H1 (cell line): ENCODE results near the gene ZBTB38. TPM values are rescaled to one million over a fixed set of nuclear protein-coding genes. Genes with fewer than 3 reads are reported as not detected.

Experiments used
- CTCF ChIA-PET: fragments of 300-600 bp; sonication (Branson Sonifier 250); formaldehyde crosslinking; loops from one replicate; lab custom pipeline; 2021; ENCODE audit not compliant: partially characterized antibody; lab: Charles Lee
- POLR2A ChIA-PET: fragments of 300-600 bp; sonication (Branson Sonifier 250); formaldehyde crosslinking; loops from one replicate; lab custom pipeline; 2021; ENCODE audit warnings: inconsistent platforms; ENCODE audit not compliant: partially characterized antibody; lab: Charles Lee
- DNase-seq, 2 experiments: peaks; one replicate each; pipeline versions ENCODE4 v3.0.0 to v3.0.0-alpha.2; 2010 to 2022; ENCODE audit warnings: low spot score in 2 of 2, low read depth in 1 of 2, mixed read lengths in 1 of 2
- FAIRE-seq: peaks from 2 replicates; lab custom pipeline; 2011; peaks lifted over from hg19 to GRCh38; lab: Jason Lieb, UNC
- H2AFZ ChIP-seq: 2 replicates; pipeline ENCODE4 v1.8.1; 2012; ENCODE audit warnings: low read length, inconsistent platforms
- H2AK5ac ChIP-seq: 2 replicates; pipeline ENCODE4 v1.6.1; 2013; ENCODE audit warnings: low read depth, low read length
- H2BK120ac ChIP-seq: replicated peaks from 2 replicates; pipeline ENCODE3; 2013; ENCODE audit warnings: low read depth, low read length, inconsistent platforms
- H2BK12ac ChIP-seq: 2 replicates; pipeline ENCODE4 v1.6.1; 2013; ENCODE audit warnings: low read depth, low read length
- H2BK15ac ChIP-seq: 2 replicates; pipeline ENCODE4 v1.6.1; 2013; ENCODE audit warnings: low read length
- H2BK20ac ChIP-seq: 2 replicates; pipeline ENCODE4 v1.6.1; 2013; ENCODE audit warnings: low read length
- H2BK5ac ChIP-seq: 2 replicates; pipeline ENCODE4 v1.6.1; 2013; ENCODE audit warnings: low read depth, low read length
- H3K14ac ChIP-seq: 2 replicates; pipeline ENCODE4 v1.6.1; 2013; ENCODE audit warnings: inconsistent platforms; ENCODE audit not compliant: insufficient read length
- H3K18ac ChIP-seq: 2 replicates; pipeline ENCODE4 v1.6.1; 2013; ENCODE audit warnings: low read length; ENCODE audit errors: extremely low read depth
- H3K23ac ChIP-seq: 2 replicates; pipeline ENCODE4 v1.6.1; 2013; ENCODE audit warnings: inconsistent platforms; ENCODE audit not compliant: insufficient read length
- H3K23me2 ChIP-seq: 2 replicates; pipeline ENCODE4 v1.6.1; 2013; ENCODE audit warnings: low read depth, low read length
- H3K27ac ChIP-seq: 2 replicates; pipeline ENCODE4 v1.6.1; 2011; ENCODE audit warnings: low read depth, low read length, inconsistent platforms
- H3K27me3 ChIP-seq, 4 experiments: replicated peaks in 1 of 4; 1 replicate in 1 of 4; 2 replicates in 3 of 4; pipeline versions ENCODE4 v1.6.1 to v1.8.1; 2011 to 2013; ENCODE audit warnings: low read length in 3 of 4, mild to moderate bottlenecking in 3 of 4, inconsistent platforms in 2 of 4, mixed read lengths in 2 of 4, moderate library complexity in 1 of 4; ENCODE audit not compliant: control insufficient read depth in 3 of 4, insufficient read depth in 3 of 4; ENCODE audit errors: extremely low read depth in 1 of 4
- H3K36me3 ChIP-seq, 4 experiments: 2 replicates each; pipeline versions ENCODE4 v1.6.1 to v1.8.1; 2011 to 2013; ENCODE audit warnings: mild to moderate bottlenecking in 4 of 4, low read length in 3 of 4, moderate library complexity in 2 of 4, control low read depth in 1 of 4, inconsistent platforms in 1 of 4; ENCODE audit not compliant: insufficient read depth in 4 of 4, control insufficient read depth in 2 of 4
- H3K4ac ChIP-seq: replicated peaks from 2 replicates; pipeline ENCODE3; 2013; ENCODE audit warnings: low read length, low read depth, mixed read lengths, inconsistent platforms; ENCODE audit not compliant: insufficient read length
- H3K4me1 ChIP-seq, 4 experiments: replicated peaks in 1 of 4; 1 replicate in 1 of 4; 2 replicates in 3 of 4; pipeline versions ENCODE4 v1.6.1 to v1.8.1; 2011 to 2013; ENCODE audit warnings: low read length in 3 of 4, inconsistent platforms in 2 of 4, mixed read lengths in 1 of 4; ENCODE audit not compliant: insufficient read depth in 4 of 4, control insufficient read depth in 3 of 4
- H3K4me2 ChIP-seq, 2 experiments: 2 replicates each; pipeline versions ENCODE4 v1.6.1 to v1.8.1; 2011 to 2013; ENCODE audit warnings: low read depth in 2 of 2, low read length in 2 of 2, control low read depth in 1 of 2, inconsistent platforms in 1 of 2, mild to moderate bottlenecking in 1 of 2; ENCODE audit not compliant: insufficient read depth in 1 of 2
- H3K4me3 ChIP-seq, 4 experiments: fragments of 200-600, 300-600 bp in 1 of 4; sonication (generic), shearing (Covaris generic), sonication (Bioruptor Twin) in 1 of 4; 2 replicates each; pipeline versions ENCODE4 v1.5.1 to v1.8.1; 2011 to 2016; ENCODE audit warnings: low read length in 4 of 4, low read depth in 3 of 4, control low read depth in 2 of 4, inconsistent platforms in 2 of 4, mild to moderate bottlenecking in 2 of 4, mixed read lengths in 1 of 4, moderate library complexity in 1 of 4; ENCODE audit not compliant: insufficient read depth in 2 of 4; ENCODE audit errors: extremely low read depth in 1 of 4
- H3K56ac ChIP-seq: replicated peaks from 2 replicates; pipeline ENCODE3; 2013; ENCODE audit warnings: low read depth, mild to moderate bottlenecking, mixed read lengths, low read length, inconsistent platforms; ENCODE audit not compliant: insufficient read length
- H3K79me1 ChIP-seq: 2 replicates; pipeline ENCODE4 v1.6.1; 2013; ENCODE audit warnings: low read depth, low read length, control low read depth
- H3K79me2 ChIP-seq, 2 experiments: 2 replicates each; pipeline versions ENCODE4 v1.6.1 to v1.8.1; 2012 to 2013; ENCODE audit warnings: low read length in 2 of 2, mild to moderate bottlenecking in 2 of 2, inconsistent platforms in 1 of 2; ENCODE audit not compliant: insufficient read depth in 2 of 2, control insufficient read depth in 1 of 2
- H3K9ac ChIP-seq, 4 experiments: replicated peaks in 1 of 4; 1 replicate in 1 of 4; 2 replicates in 3 of 4; pipeline versions ENCODE4 v1.6.1 to v1.8.1; 2011 to 2013; ENCODE audit warnings: low read depth in 3 of 4, low read length in 3 of 4, control low read depth in 2 of 4, mild to moderate bottlenecking in 2 of 4, moderate library complexity in 2 of 4, inconsistent platforms in 1 of 4; ENCODE audit errors: extremely low read depth in 1 of 4
- H3K9me3 ChIP-seq, 2 experiments: 2 replicates each; pipeline versions ENCODE4 v1.6.1 to v1.8.1; 2012 to 2013; ENCODE audit warnings: mild to moderate bottlenecking in 2 of 2, moderate library complexity in 2 of 2, control low read depth in 1 of 2, inconsistent platforms in 1 of 2, low read depth in 1 of 2, low read length in 1 of 2, mixed read lengths in 1 of 2; ENCODE audit not compliant: insufficient read depth in 2 of 2
- H4K20me1 ChIP-seq, 2 experiments: replicated peaks in 1 of 2; 2 replicates each; pipeline versions ENCODE3 to v1.8.1; 2011 to 2013; ENCODE audit warnings: inconsistent platforms in 2 of 2, low read length in 2 of 2, mild to moderate bottlenecking in 1 of 2; ENCODE audit not compliant: insufficient read depth in 2 of 2, control insufficient read depth in 1 of 2
- H4K5ac ChIP-seq: 2 replicates; pipeline ENCODE4 v1.6.1; 2013; ENCODE audit warnings: low read length, low read depth, mixed read lengths, inconsistent platforms; ENCODE audit not compliant: insufficient read length
- H4K8ac ChIP-seq: 2 replicates; pipeline ENCODE4 v1.8.0; 2013; ENCODE audit warnings: mild to moderate bottlenecking, moderate library complexity, low read length, inconsistent platforms; ENCODE audit not compliant: insufficient read depth; ENCODE audit errors: extremely low read depth
- H4K91ac ChIP-seq: replicated peaks from 2 replicates; pipeline ENCODE3; 2013; ENCODE audit warnings: low read length, mixed read lengths, inconsistent platforms; ENCODE audit not compliant: insufficient read length
- GABPA ChIP-seq: IDR thresholded peaks from 2 replicates; pipeline ENCODE4 v1.6.1; 2011; ENCODE audit warnings: mild to moderate bottlenecking, low read length, moderate library complexity, borderline replicate concordance; ENCODE audit not compliant: insufficient read depth
- HDAC6 ChIP-seq: IDR thresholded peaks from one replicate; pipeline ENCODE4 v1.7.1; 2012; ENCODE audit warnings: low read depth, mild to moderate bottlenecking, inconsistent platforms, low read length, moderate library complexity
- NANOG ChIP-seq: IDR thresholded peaks from 2 replicates; pipeline ENCODE4 v1.6.1; 2011; ENCODE audit warnings: low read length, low read depth, mild to moderate bottlenecking, inconsistent platforms; ENCODE audit not compliant: insufficient read depth, poor library complexity, severe bottlenecking
- WGBS, 2 experiments: shearing (Covaris generic) in 1 of 2; methylation state at CpG; one replicate each; pipeline versions ENCODE4 v1.1.6 to v1.1.7; 2013 to 2015; ENCODE audit warnings: low lambda C conversion rate in 2 of 2, mixed read lengths in 2 of 2, inconsistent platforms in 1 of 2, low coverage in 1 of 2, missing lambda C conversion rate in 1 of 2; ENCODE audit not compliant: insufficient replicate concordance in 2 of 2, insufficient coverage in 1 of 2, insufficient read length in 1 of 2; ENCODE audit errors: extremely low coverage in 1 of 2, missing lambda C conversion rate in 1 of 2; 5-methylcytosine and 5-hydroxymethylcytosine counted together
- polyA plus RNA-seq, 7 experiments: library from polyadenylated mRNA; depleted of rRNA in 3 of 7; stranded (reverse) in 5 of 7; unstranded in 2 of 7; fragments of >200 nt in 5 of 7; fragments of 200-250 nt in 2 of 7; gene quantifications; 1 replicate in 5 of 7; 2 replicates in 1 of 7; 4 replicates in 1 of 7; pipeline versions ENCODE4 v1.2.1 to v1.2.3, GENCODE V29; 2011 to 2013; ENCODE audit warnings: missing spikeins in 2 of 7, mixed read lengths in 2 of 7
- total RNA-seq: library from RNA; stranded (reverse); fragmentation: NEBNext Ultra II Directional; extraction: Animal tissue kit (Norgen Biotek cat#: 25700); gene quantifications from 2 replicates; pipeline ENCODE4 v1.2.1, GENCODE V29; 2021

Gene ZBTB38
- total and polyA plus RNA-seq, 2 of the 8 experiments (the other 6 are each of a cell fraction or from before 2014, with no cell fraction given) = 4.4 to 10.5 TPM

DNA sequence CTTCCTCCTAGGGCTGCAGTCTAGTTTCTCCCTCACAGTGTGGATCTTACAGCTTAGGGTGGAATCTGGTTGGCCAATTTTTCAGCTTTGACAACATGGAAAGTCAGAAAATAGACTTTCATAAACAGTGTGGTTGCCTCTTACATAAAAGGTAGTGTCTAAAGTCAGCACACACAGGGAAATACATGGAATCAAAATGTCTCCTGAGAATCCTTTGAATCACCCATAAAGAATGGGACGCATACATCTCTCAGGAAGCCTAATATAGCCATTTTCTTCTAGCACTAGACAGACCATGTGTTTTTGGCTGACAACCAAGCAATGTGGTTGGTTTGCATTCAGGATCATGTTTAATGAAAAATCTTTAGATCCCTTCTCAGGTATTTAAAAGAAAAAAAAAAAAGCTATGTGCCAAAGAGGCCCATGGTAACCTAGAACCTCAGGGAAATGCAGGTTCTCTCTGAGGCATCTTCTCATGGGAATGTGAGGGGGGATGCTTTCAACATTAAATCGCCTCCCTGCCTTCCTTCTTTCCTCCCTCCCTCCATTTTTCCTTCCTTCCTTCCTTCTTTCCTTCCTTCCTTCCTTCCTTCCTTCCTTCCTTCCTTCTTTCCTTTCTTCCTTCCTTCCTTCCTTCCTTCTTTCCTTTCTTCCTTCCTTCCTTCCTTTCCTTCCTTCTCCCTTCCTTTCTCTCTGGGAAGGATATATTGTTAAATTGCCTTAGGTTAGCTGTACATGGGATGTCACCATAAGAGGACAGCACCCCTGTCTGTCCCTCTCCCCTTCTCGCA is 34.3 kb upstream of the ZBTB38 start:
- H4K5ac ChIP-seq = no peak overlapping the region
- POLR2A ChIA-PET = interaction anchor here (0.8 kb wide), 1 partner anchor 12 kb away, joined by 3 read pairs; no protein-coding TSS in a partner anchor
- H3K14ac ChIP-seq = no peak overlapping the region
- H4K8ac ChIP-seq = no peak overlapping the region
- FAIRE-seq (no peak), DNase-seq (no peak)
- CTCF ChIA-PET = interaction anchor here (0.9 to 3.4 kb wide), 6 partner anchors 19 to 227 kb away, joined by 3 to 12 read pairs (median 4); no protein-coding TSS in a partner anchor
- no peaks in the 10 kb centered on the region for H3K9me3 ChIP-seq
- H2BK20ac ChIP-seq = no peak overlapping the region
- H3K18ac ChIP-seq = no peak overlapping the region
- no peak overlapping the region for H3K4me3 ChIP-seq
- H3K56ac ChIP-seq = no peak overlapping the region
- H3K23me2 ChIP-seq = no peaks in the 10 kb centered on the region
- no peak overlapping the region for H3K23ac ChIP-seq
- H3K36me3 ChIP-seq = no peaks in the 10 kb centered on the region
- H3K27me3 ChIP-seq = no peaks in the 10 kb centered on the region
- no peak overlapping the region; the same call in 1 of the 2 replicates for H2BK12ac ChIP-seq
- 90% methylated on average over 3 of the region's 3 CpGs; no CpG with 5 or more reads in 1 of the 2 experiments for WGBS, 2 experiments
- no peak overlapping the region for H2AK5ac ChIP-seq
- H2BK120ac ChIP-seq = no peak overlapping the region
- H3K4me1 ChIP-seq = peaks cover 0 to 5% (median 3%) of the 10 kb centered on the region in 4 experiments; a peak in 3 of 7 replicates
- TF ChIP-seq NANOG = no peak
- no peak for TF ChIP-seq HDAC6
- no peak for TF ChIP-seq GABPA
- no peaks in the 10 kb centered on the region for H3K79me2 ChIP-seq
- H3K9ac ChIP-seq = no peak overlapping the region
- no peak overlapping the region for H3K4ac ChIP-seq
- H4K20me1 ChIP-seq = no peaks in the 10 kb centered on the region
- H2BK15ac ChIP-seq = no peak overlapping the region
- H4K91ac ChIP-seq = no peak overlapping the region
- 0 out of 4 replicates have a peak overlapping the region, but pooled peaks of 1 of the 2 experiments have one; percentile 21 for H3K4me2 ChIP-seq
- no peaks in the 10 kb centered on the region for H3K79me1 ChIP-seq
- no peak overlapping the region for H2BK5ac ChIP-seq
- no peak overlapping the region for H3K27ac ChIP-seq
- no peak overlapping the region; the same call in 1 of the 2 replicates for H2AFZ ChIP-seq
